Measurements from ENCODE around the gene TRIM66. TPM values are rescaled to one million over a fixed set of nuclear protein-coding genes. Genes with fewer than 3 reads are reported as not detected.

The TRIM66 gene, protein sequence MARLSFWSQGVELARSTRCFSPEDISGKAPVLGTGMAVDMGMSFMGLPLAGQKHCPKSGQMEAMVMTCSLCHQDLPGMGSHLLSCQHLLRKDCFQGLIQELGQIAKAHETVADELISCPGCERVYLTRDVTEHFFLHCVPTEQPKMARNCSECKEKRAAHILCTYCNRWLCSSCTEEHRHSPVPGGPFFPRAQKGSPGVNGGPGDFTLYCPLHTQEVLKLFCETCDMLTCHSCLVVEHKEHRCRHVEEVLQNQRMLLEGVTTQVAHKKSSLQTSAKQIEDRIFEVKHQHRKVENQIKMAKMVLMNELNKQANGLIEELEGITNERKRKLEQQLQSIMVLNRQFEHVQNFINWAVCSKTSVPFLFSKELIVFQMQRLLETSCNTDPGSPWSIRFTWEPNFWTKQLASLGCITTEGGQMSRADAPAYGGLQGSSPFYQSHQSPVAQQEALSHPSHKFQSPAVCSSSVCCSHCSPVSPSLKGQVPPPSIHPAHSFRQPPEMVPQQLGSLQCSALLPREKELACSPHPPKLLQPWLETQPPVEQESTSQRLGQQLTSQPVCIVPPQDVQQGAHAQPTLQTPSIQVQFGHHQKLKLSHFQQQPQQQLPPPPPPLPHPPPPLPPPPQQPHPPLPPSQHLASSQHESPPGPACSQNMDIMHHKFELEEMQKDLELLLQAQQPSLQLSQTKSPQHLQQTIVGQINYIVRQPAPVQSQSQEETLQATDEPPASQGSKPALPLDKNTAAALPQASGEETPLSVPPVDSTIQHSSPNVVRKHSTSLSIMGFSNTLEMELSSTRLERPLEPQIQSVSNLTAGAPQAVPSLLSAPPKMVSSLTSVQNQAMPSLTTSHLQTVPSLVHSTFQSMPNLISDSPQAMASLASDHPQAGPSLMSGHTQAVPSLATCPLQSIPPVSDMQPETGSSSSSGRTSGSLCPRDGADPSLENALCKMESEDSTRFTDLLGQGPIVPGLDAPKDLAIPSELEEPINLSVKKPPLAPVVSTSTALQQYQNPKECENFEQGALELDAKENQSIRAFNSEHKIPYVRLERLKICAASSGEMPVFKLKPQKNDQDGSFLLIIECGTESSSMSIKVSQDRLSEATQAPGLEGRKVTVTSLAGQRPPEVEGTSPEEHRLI (N-terminal part only)
- total RNA-seq (2021; fragmentation: NEBNext Ultra II Directional; extraction: Animal tissue kit (Norgen Biotek cat#: 25700)) (3.0 and 3.1 TPM in 2 replicates), polyA plus RNA-seq (2011; rRNA removed) (3.5 and 4.4 TPM in 2 replicates), polyA minus RNA-seq (2011; rRNA and poly(A)+ RNA removed) (7.1 and 16.9 TPM in 2 replicates)
- polyA plus RNA-seq (2011; cell fraction: cytosol; rRNA removed) = 4.7 TPM
- polyA plus RNA-seq (2011; cell fraction: nucleus; rRNA removed) = 17.7 TPM
- 3.2 to 4.1 TPM (median 3.7 TPM) in 4 replicates for polyA plus RNA-seq (2012, experiment 1 of 2)
- 0.46 TPM for polyA plus RNA-seq (2012, experiment 2 of 2)
- polyA plus RNA-seq (2013, experiment 1 of 2) = 2.2 TPM
- 1.5 TPM for polyA plus RNA-seq (2013, experiment 2 of 2)
- polyA minus RNA-seq (2011; cell fraction: cytosol; rRNA and poly(A)+ RNA removed) = 2.7 TPM
- polyA minus RNA-seq (2011; cell fraction: nucleus; rRNA and poly(A)+ RNA removed) = 13.4 TPM
- long read RNA-seq, experiment 1 = 0 reads
- long read RNA-seq, experiment 2, partial matches to known transcripts = 0 of 2 reads
- long read RNA-seq, experiment 2, other reads (novel, unspliced or antisense) = 2 of 2 reads

DNA sequence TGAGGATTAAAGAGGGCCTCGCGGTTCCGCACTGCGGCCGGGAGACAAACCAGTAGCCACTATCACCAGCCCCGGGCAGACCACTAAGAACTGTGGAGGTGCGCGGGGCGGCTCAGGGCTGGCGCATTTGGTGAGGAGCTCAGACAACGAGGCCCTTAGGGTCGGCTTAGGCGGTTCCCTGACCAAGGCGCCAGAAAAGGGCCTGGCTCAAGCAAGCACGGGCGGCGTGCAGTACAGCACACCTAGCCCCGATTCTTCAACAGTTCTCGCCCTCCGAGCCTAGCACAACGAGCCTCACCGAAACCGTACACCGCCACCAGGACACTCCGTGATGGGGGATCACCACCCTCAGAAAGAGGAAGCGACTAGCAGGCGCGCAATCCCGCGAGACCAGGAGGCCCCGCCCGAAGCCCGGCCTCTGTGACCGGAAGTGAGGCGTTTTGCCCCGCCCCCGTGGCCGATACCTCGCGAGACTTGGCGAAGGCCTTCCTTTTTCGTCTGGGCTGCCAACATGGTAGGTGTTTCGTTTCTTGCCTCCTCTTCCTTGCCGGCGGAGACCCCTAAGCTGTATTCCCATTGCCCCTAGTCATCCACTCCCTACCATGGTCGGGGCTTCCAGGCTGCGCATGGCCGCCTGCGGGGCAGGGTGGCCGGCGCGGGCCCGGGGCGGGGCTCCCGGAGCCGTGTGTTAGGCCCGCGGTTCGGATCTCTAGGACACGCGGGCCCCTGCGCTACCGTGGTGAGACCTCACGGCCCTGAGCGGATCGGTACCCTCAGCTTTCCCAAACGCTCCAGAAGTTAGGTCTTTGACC is at the start of gene TRIM66, which contains the start of gene RPL27A:
Gene TRIM66 (minus strand): TSS at position 363 of the 812 bp plus-strand sequence. CDS start 10,391 bp downstream, outside the sequence.
Gene RPL27A (plus strand): TSS at position 490 of the 812 bp plus-strand sequence. CDS start 22 bp downstream, at position 512.
- peaks cover 8 to 32% of the 10 kb centered on the region in 2 experiments for H3K79me2 ChIP-seq (ENCODE audit: control insufficient read depth in 1 of 2, insufficient read depth in 2 of 2, low read length in 2 of 2)
- no peak within 1 kb of the TSS for H2BK120ac ChIP-seq (replicated peaks; ENCODE audit: low read depth, low read length)
- H4K8ac ChIP-seq (ENCODE audit: extremely low read depth, insufficient read depth, low read length) = peak within 1 kb of the TSS; percentile 99; the same call in 1 of the 2 replicates
- H3K27ac ChIP-seq (ENCODE audit: low read depth, low read length) = peak within 1 kb of the TSS; percentile 96
- H3K56ac ChIP-seq (replicated peaks; ENCODE audit: insufficient read length, low read depth, low read length) = peak within 1 kb of the TSS; percentile 95
- H3K18ac ChIP-seq (ENCODE audit: extremely low read depth, low read length) = peak within 1 kb of the TSS; percentile 100
- no peaks in the 10 kb centered on the region for H3K27me3 ChIP-seq (replicated peaks in 1 of 4; ENCODE audit: control insufficient read depth in 3 of 4, extremely low read depth in 1 of 4, insufficient read depth in 3 of 4, low read length in 3 of 4)
- CTCF ChIA-PET (ENCODE audit: partially characterized antibody) = interaction anchor here (0.6 to 2.0 kb wide), 9 partner anchors 11 to 1575 kb away, joined by 3 to 5 read pairs (median 3); a partner anchor contains a TSS
- H3K36me3 ChIP-seq (ENCODE audit: control insufficient read depth in 2 of 4, insufficient read depth in 4 of 4, low read length in 3 of 4) = peaks cover 17 to 43% (median 33%) of the 10 kb centered on the region in 4 experiments
- WGBS, 2 experiments (ENCODE audit: extremely low coverage in 1 of 2, insufficient coverage in 1 of 2, insufficient read length in 1 of 2, insufficient replicate concordance in 2 of 2, low coverage in 1 of 2, low lambda C conversion rate in 2 of 2, missing lambda C conversion rate in 1 of 2) = 2% methylated on average over 51 of the region's 67 CpGs; no CpG with 5 or more reads in 1 of the 2 experiments
- H2AFZ ChIP-seq (ENCODE audit: low read length) = no peak within 1 kb of the TSS
- 0 out of 2 replicates have a peak, but pooled peaks cover 4% of the 10 kb centered on the region for H3K79me1 ChIP-seq (ENCODE audit: low read depth, low read length)
- peak within 1 kb of the TSS; percentile 37 for H3K14ac ChIP-seq (ENCODE audit: insufficient read length)
- H2BK5ac ChIP-seq (ENCODE audit: low read depth, low read length) = peak within 1 kb of the TSS; percentile 98
- peak; percentile 82 to 100 for DNase-seq (ENCODE audit: low read depth in 1 of 2, low spot score in 2 of 2)
- H3K4me3 ChIP-seq (ENCODE audit: extremely low read depth in 1 of 4, insufficient read depth in 2 of 4, low read depth in 3 of 4, low read length in 4 of 4) = peak within 1 kb of the TSS; percentile 87 to 98 (median 97)
- H3K4ac ChIP-seq (replicated peaks; ENCODE audit: insufficient read length, low read depth, low read length) = peak within 1 kb of the TSS; percentile 98
- peak within 1 kb of the TSS; percentile 99 for H4K91ac ChIP-seq (replicated peaks; ENCODE audit: insufficient read length, low read length)
- no peak within 1 kb of the TSS for H2BK20ac ChIP-seq (ENCODE audit: low read length)
- peak within 1 kb of the TSS; percentile 88 to 99 for H3K4me2 ChIP-seq (ENCODE audit: insufficient read depth in 1 of 2, low read depth in 2 of 2, low read length in 2 of 2)
- peaks cover 0 to 14% of the 10 kb centered on the region in 2 experiments for H4K20me1 ChIP-seq (replicated peaks in 1 of 2; ENCODE audit: control insufficient read depth in 1 of 2, insufficient read depth in 2 of 2, low read length in 2 of 2)
- peak; percentile 7 for FAIRE-seq
- H4K5ac ChIP-seq (ENCODE audit: insufficient read length, low read depth, low read length) = peak within 1 kb of the TSS; percentile 99
- POLR2A ChIA-PET (ENCODE audit: partially characterized antibody) = interaction anchor here (0.7 to 8.5 kb wide), 61 partner anchors 10 to 703 kb away, joined by 3 to 143 read pairs (median 4); partner anchors contain the start of gene STK33
- no peak within 1 kb of the TSS for H3K23ac ChIP-seq (ENCODE audit: insufficient read length)
- peaks cover 10% of the 10 kb centered on the region for H3K23me2 ChIP-seq (ENCODE audit: low read depth, low read length)
- 0 out of 2 replicates have a peak within 1 kb of the TSS, but pooled peaks have one; percentile 11 for H2BK15ac ChIP-seq (ENCODE audit: low read length)
- H3K9ac ChIP-seq (replicated peaks in 1 of 4; ENCODE audit: extremely low read depth in 1 of 4, low read depth in 3 of 4, low read length in 3 of 4) = peak within 1 kb of the TSS; percentile 98 to 99 (median 98)
- peak within 1 kb of the TSS; percentile 88 for H2AK5ac ChIP-seq (ENCODE audit: low read depth, low read length)
- H3K4me1 ChIP-seq (replicated peaks in 1 of 4; ENCODE audit: control insufficient read depth in 3 of 4, insufficient read depth in 4 of 4, low read length in 3 of 4) = peaks cover 0 to 8% (median 2%) of the 10 kb centered on the region in 4 experiments; a peak in 4 of 7 replicates
- peak within 1 kb of the TSS; percentile 90 for H2BK12ac ChIP-seq (ENCODE audit: low read depth, low read length)
- H3K9me3 ChIP-seq (ENCODE audit: insufficient read depth in 2 of 2, low read depth in 1 of 2, low read length in 1 of 2) = no peaks in the 10 kb centered on the region
- TF ChIP-seq YY1 (IDR thresholded peaks at IDR 0.05; ENCODE audit: low read depth, low read length) = peak; percentile 71; the same call in 1 of the 2 replicates
- TF ChIP-seq, protein P1, sequence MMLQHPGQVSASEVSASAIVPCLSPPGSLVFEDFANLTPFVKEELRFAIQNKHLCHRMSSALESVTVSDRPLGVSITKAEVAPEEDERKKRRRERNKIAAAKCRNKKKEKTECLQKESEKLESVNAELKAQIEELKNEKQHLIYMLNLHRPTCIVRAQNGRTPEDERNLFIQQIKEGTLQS (IDR thresholded peaks at IDR 0.05; ENCODE audit: insufficient read depth, low read depth, low read length) = no peak
